CD4-positive, alpha-beta T cell treated with Interleukin-10 for 1 hour (primary cell): ENCODE results near the gene TMPRSS2.
"Not testable (repeated sequence)": the region's sequence is repeated elsewhere in the genome, so short reads cannot be mapped to it uniquely, and the experiment has no call there.

Source experiments
- DNase-seq: peaks from one replicate; pipeline ENCODE4 v3.0.0-alpha.2; 2020

Gene TMPRSS2

DNA sequence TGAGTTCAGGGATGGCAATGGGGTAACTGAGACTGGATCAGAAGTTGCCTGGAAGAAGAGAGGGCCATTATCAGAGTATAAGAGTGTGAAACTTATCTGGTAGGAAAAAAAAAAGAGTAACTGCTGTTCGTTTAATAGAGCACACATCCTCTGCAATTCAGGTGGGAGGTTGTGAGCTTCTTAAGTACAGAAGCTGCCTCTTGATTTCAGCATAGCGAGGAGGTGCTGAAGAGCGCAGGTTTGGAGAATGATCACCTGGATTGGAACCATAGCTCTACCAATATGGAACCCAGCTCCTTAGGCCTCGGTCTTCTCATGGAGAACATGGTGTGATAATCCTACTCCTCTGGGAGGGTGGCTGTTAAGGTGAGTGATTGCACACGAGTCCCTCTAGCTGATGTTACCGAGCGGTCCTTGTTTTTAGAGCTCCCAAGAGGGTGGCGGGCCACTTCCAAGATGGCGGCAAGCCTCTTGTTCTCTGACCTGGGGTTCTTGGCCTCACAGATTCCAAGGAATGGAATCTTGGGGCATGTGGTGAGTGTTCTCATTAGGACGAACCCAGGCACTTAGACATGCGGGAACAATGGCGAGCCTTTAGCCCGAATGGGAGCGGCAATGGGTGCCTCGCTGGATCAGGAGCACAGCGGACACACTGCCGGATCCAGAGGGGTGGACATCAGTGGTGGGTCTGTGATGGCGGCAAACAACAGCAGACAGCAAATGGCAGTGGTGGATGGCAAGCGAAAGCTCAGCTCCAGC lies 85.2 kb downstream of the TMPRSS2 start:
- DNase-seq, result no peak

- DNase-seq, result not testable (repeated sequence)
Observed at GRCh38 chr21:41420998-41421397, 87.0 kb downstream of the TMPRSS2 start.

DNA sequence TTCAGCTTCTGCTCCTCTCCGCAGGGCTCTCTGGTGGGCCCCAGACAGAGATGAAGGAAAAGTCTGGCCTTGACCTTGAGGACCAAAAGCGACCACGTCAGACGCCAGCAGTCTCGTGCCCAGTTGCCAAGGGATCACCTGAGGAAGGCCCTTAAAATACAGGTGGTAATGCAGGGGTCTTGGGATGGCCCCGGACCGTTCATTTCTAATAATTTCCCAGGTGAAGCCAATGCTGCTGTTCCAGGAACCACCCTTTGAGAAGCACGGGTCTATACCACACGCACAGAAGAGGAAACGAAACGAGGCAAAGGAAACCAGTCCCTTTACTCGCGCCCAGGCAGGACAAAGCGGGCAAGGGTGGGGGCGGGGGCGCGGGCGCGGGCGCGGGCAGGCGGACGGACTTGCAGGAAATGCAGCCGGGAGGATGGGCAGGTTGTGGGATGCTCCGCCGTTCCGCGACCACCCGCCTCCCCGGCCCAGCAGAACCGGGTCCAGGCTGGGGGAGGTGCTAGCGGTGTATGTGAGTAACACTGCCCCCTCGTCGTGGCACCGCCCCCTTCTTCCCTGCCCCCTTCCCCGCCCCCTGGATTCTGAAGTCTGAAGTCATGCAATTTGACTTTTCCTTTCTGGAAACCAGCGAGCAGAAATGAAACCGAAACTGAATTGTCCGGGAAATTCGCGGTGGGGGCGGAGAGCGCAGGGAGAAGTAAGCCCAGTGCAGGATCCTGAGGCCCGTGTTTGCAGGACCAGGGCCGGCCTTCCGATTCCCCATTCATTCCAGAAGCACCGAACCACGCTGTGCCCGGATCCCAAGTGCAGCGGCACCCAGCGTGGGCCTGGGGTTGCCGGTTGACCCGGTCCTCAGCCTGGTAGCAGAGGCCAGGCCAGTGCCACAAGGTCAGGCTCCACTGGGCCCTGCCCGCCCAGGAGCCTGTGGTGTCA lies 87.8 kb downstream of the TMPRSS2 start:
- peak; percentile 67 for DNase-seq

- DNase-seq, result no peak
Observed at GRCh38 chr21:41418956-41419680, 88.8 kb downstream of the TMPRSS2 start.

DNA sequence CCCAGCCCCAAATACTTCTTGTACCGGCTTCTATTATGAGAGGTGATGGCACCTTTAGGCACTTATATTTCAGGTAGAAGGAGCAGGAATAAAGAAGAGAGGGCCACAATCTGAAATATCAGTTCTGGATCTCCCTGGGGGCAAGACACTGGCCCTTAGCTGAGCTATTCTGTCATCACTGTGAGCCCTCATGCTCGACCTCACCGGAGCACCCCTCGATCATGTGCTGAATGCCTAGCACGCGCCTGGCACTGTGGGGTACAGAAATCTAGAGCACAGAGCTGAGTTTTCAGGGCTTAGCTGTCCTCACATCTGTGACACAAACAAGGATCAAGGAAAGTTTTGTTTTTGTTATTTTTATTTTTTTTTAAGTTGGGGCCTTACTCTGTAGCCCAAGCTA lies 89.6 kb downstream of the TMPRSS2 start:
- no peak for DNase-seq

GRCh38 chr21:41417505-41417904 lies 90.5 kb downstream of the TMPRSS2 start:
- not testable (repeated sequence) for DNase-seq
